ENCODE results near the gene CNTN2. TPM values are rescaled to one million over a fixed set of nuclear protein-coding genes. Genes with fewer than 3 reads are reported as not detected.

Gene CNTN2
- total RNA-seq, 4 donors from 2014 or later = 1.4 to 6.7 (median 1.8) TPM

- Histone ChIP-seq H3K36me3 (no peaks in the 10 kb centered on the region), H3K27me3 (no peaks in the 10 kb centered on the region), H3K27ac (peak overlapping the region in 3 of 4 donors; percentile 6 to 8 (median 8)), H3K9me3 (no peaks in the 10 kb centered on the region), H3K4me3 (no peak overlapping the region), H3K4me1 (no peaks in the 10 kb centered on the region)
- intact Hi-C loops (cut with DNase I; ENCODE audit: low total_unique reads) (no loop called here), in situ Hi-C loops (cut with MboI; ENCODE audit: low pct_ligation_motif_present in 1 of 4, low pct_unique_long_range_greater_than_20kb in 1 of 4, low sequenced_read_pairs in 3 of 4) (no loop called here)
- no peak for TF ChIP-seq CTCF (IDR thresholded peaks at IDR 0.05)
- no peak for TF ChIP-seq POLR2A (IDR thresholded peaks at IDR 0.05)
- no peak for TF ChIP-seq POLR2AphosphoS5 (IDR thresholded peaks at IDR 0.05)
- TF ChIP-seq EP300 (IDR thresholded peaks at IDR 0.05; ENCODE audit: low read depth) = no peak
- DNase-seq = no peak
- 69% methylated on average over 16 of the region's 16 CpGs; no CpG with 5 or more reads in 1 of the 2 donors for WGBS, 2 donors (ENCODE audit: low coverage in 1 of 2)
Observed at GRCh38 chr1:204997591-204998355, 45.2 kb upstream of the CNTN2 start.

DNA sequence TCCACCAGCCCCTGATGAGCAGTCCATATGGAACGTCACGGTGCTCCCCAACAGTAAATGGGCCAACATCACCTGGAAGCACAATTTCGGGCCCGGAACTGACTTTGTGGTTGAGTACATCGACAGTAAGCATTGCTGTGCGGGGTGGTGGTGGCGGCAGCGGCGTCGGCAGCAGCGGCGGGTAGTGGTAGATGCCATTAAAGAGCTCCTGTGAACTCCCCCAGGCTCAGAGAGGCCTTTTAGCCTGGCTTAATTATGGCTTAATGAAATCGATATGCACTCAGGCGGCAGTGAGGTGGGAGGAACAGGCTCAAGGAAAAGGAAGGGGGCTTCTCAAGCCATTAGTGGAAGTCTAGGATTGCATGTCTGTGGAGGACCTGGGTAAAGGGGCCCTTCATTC is 41.9 kb upstream of the CNTN2 start:
- no peaks in the 10 kb centered on the region for H3K9me3 ChIP-seq
- TF ChIP-seq EP300 (IDR thresholded peaks at IDR 0.05; ENCODE audit: low read depth) (no peak), POLR2AphosphoS5 (IDR thresholded peaks at IDR 0.05) (no peak), CTCF (IDR thresholded peaks at IDR 0.05) (no peak), POLR2A (IDR thresholded peaks at IDR 0.05) (no peak)
- DNase-seq = no peak
- no peak overlapping the region for H3K4me3 ChIP-seq
- no peaks in the 10 kb centered on the region for H3K27me3 ChIP-seq
- in situ Hi-C loops (cut with MboI; ENCODE audit: low pct_ligation_motif_present in 1 of 4, low pct_unique_long_range_greater_than_20kb in 1 of 4, low sequenced_read_pairs in 3 of 4) (no loop called here), intact Hi-C loops (cut with DNase I; ENCODE audit: low total_unique reads) (no loop called here)
- H3K36me3 ChIP-seq = no peaks in the 10 kb centered on the region
- no peaks in the 10 kb centered on the region for H3K4me1 ChIP-seq
- H3K27ac ChIP-seq = no peak overlapping the region
- 94% methylated on average over 14 of the region's 14 CpGs; no CpG with 5 or more reads in 1 of the 2 donors for WGBS, 2 donors (ENCODE audit: low coverage in 1 of 2)

DNA sequence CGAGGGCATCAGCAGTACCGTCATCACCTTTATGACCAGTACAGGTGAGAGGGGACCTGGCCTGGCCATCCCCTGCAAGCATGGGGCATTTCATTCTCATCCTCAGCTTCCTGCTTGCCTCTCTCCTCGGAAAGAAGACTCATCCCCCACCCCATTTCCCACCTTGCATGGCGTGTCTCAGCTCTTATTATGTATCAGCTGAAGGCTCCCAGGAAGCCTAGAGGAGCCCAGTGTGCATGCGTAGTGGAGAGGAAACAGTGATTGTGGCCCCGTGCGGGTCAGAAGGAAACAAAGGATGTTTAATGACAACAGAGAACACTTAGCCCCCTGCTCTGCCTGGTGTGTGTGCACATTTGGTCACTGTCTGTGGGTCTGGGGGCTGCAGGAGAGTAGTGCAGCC is 40.3 kb upstream of the CNTN2 start:
- WGBS, 2 donors (ENCODE audit: low coverage in 1 of 2) = 80 to 83% methylated on average over 4 to 7 of the region's 7 CpGs
- Histone ChIP-seq H3K27me3 (no peaks in the 10 kb centered on the region), H3K27ac (no peak overlapping the region), H3K4me1 (no peaks in the 10 kb centered on the region), H3K36me3 (no peaks in the 10 kb centered on the region), H3K4me3 (no peak overlapping the region), H3K9me3 (no peaks in the 10 kb centered on the region)
- no peak for DNase-seq
- TF ChIP-seq CTCF (IDR thresholded peaks at IDR 0.05) (no peak), EP300 (IDR thresholded peaks at IDR 0.05; ENCODE audit: low read depth) (no peak), POLR2AphosphoS5 (IDR thresholded peaks at IDR 0.05) (no peak), POLR2A (IDR thresholded peaks at IDR 0.05) (no peak)
- intact Hi-C loops (cut with DNase I; ENCODE audit: low total_unique reads) = no loop called here
- in situ Hi-C loops (cut with MboI; ENCODE audit: low pct_ligation_motif_present in 1 of 4, low pct_unique_long_range_greater_than_20kb in 1 of 4, low sequenced_read_pairs in 3 of 4) = no loop called here

- WGBS, 2 donors (ENCODE audit: low coverage in 1 of 2) = 51% methylated on average over 10 of the region's 10 CpGs; no CpG with 5 or more reads in 1 of the 2 donors
- Histone ChIP-seq H3K27ac (no peak overlapping the region), H3K36me3 (no peaks in the 10 kb centered on the region), H3K4me1 (no peaks in the 10 kb centered on the region), H3K4me3 (no peak overlapping the region), H3K27me3 (no peaks in the 10 kb centered on the region), H3K9me3 (no peaks in the 10 kb centered on the region)
- intact Hi-C loops (cut with DNase I; ENCODE audit: low total_unique reads) = no loop called here
- DNase-seq = no peak
- in situ Hi-C loops (cut with MboI; ENCODE audit: low pct_ligation_motif_present in 1 of 4, low pct_unique_long_range_greater_than_20kb in 1 of 4, low sequenced_read_pairs in 3 of 4) = no loop called here
- TF ChIP-seq EP300 (IDR thresholded peaks at IDR 0.05; ENCODE audit: low read depth) = no peak
- TF ChIP-seq POLR2AphosphoS5 (IDR thresholded peaks at IDR 0.05) = no peak
- TF ChIP-seq CTCF (IDR thresholded peaks at IDR 0.05) = no peak
- TF ChIP-seq POLR2A (IDR thresholded peaks at IDR 0.05) = no peak
Observed at GRCh38 chr1:205003358-205004131, 39.5 kb upstream of the CNTN2 start.
